Measurements from ENCODE around the gene CDKN2AIP. TPM values are rescaled to one million over a fixed set of nuclear protein-coding genes. Genes with fewer than 3 reads are reported as not detected.
"Not testable (repeated sequence)": the region's sequence is repeated elsewhere in the genome, so short reads cannot be mapped to it uniquely, and the experiment has no call there.

Gene CDKN2AIP
- total RNA-seq, 1 donor from 2014 or later = 22.8 TPM

GRCh38 chr4:183411291-183411861, 33.1 kb upstream of the CDKN2AIP start:
- intact Hi-C loops (cut with micrococcal nuclease) = no loop called here

- intact Hi-C loops (cut with micrococcal nuclease) = no loop called here
Observed at GRCh38 chr4:183412821-183413220, 31.6 kb upstream of the CDKN2AIP start.

- intact Hi-C loops (cut with micrococcal nuclease) = no loop called here
Observed at GRCh38 chr4:183413234-183414200, 30.9 kb upstream of the CDKN2AIP start.

GRCh38 chr4:183416879-183417755, 27.3 kb upstream of the CDKN2AIP start:
- intact Hi-C loops (cut with micrococcal nuclease) = no loop called here

GRCh38 chr4:183422962-183423631, 21.3 kb upstream of the CDKN2AIP start:
- intact Hi-C loops (cut with micrococcal nuclease) = no loop called here

GRCh38 chr4:183424109-183424744, 20.2 kb upstream of the CDKN2AIP start:
- intact Hi-C loops (cut with micrococcal nuclease) = no loop called here

GRCh38 chr4:183426507-183426906, 17.9 kb upstream of the CDKN2AIP start:
- intact Hi-C loops (cut with micrococcal nuclease) = no loop called here

GRCh38 chr4:183429489-183429888, 14.9 kb upstream of the CDKN2AIP start:
- intact Hi-C loops (cut with micrococcal nuclease) = no loop called here

- intact Hi-C loops (cut with micrococcal nuclease) = loop anchor here (1.0 kb wide), 1 partner anchor 13 kb away; no protein-coding TSS in a partner anchor
Observed at GRCh38 chr4:183430317-183430993, 14.0 kb upstream of the CDKN2AIP start.

- intact Hi-C loops (cut with micrococcal nuclease) = loop anchor here (1.0 kb wide), 1 partner anchor 12 kb away; no protein-coding TSS in a partner anchor
Observed at GRCh38 chr4:183430994-183431347, 13.5 kb upstream of the CDKN2AIP start.

- intact Hi-C loops (cut with micrococcal nuclease) = no loop called here
Observed at GRCh38 chr4:183431614-183432013, 12.8 kb upstream of the CDKN2AIP start.

GRCh38 chr4:183433183-183433582, 11.3 kb upstream of the CDKN2AIP start:
- intact Hi-C loops (cut with micrococcal nuclease) = not testable (repeated sequence)

GRCh38 chr4:183434264-183434663, 10.2 kb upstream of the CDKN2AIP start:
- intact Hi-C loops (cut with micrococcal nuclease) = no loop called here

- intact Hi-C loops (cut with micrococcal nuclease) = no loop called here
Observed at GRCh38 chr4:183434666-183435190, 9.7 kb upstream of the CDKN2AIP start.

GRCh38 chr4:183435803-183436202, 8.6 kb upstream of the CDKN2AIP start:
- intact Hi-C loops (cut with micrococcal nuclease) = no loop called here

- intact Hi-C loops (cut with micrococcal nuclease) = no loop called here
Observed at GRCh38 chr4:183436417-183436816, 8.0 kb upstream of the CDKN2AIP start.

- intact Hi-C loops (cut with micrococcal nuclease) = no loop called here
Observed at GRCh38 chr4:183437452-183437851, 7.0 kb upstream of the CDKN2AIP start.

GRCh38 chr4:183438458-183439113, 5.8 kb upstream of the CDKN2AIP start:
- intact Hi-C loops (cut with micrococcal nuclease) = no loop called here

GRCh38 chr4:183441276-183441675, 3.2 kb upstream of the CDKN2AIP start:
- intact Hi-C loops (cut with micrococcal nuclease) = loop anchor here (5.0 to 10.0 kb wide), 5 partner anchors 344 to 1984 kb away; partner anchors contain the start of genes ACSL1, CASP3, IRF2 and PRIMPOL

All from T-helper 1 cell treated with Interleukin-12 subunit alpha and Interleukin-12 subunit beta and Interleukin-4 antibody, amounts not matched to agents 30 ng/mL and 1 ng/mL, for 36 hours (primary cell).